Smooth muscle cell of trachea (primary cell): ENCODE results near the gene LTV1. TPM values are rescaled to one million over a fixed set of nuclear protein-coding genes. Genes with fewer than 3 reads are reported as not detected.

Experiments
- total RNA-seq: library from RNA; depleted of rRNA; stranded (reverse); fragments of >200 nt; gene quantifications from 2 replicates; pipeline ENCODE4 v1.2.1, GENCODE V29; 2014

Gene LTV1
- total RNA-seq, result 11.9 and 14.8 TPM in 2 replicates

GRCh38 chr6:143842902-143843676, at the start of gene LTV1:
TSS of gene LTV1 (plus strand) at chr6:143843338. CDS start at chr6:143843478, 140 bp downstream.

GRCh38 chr6:143864234-143864633, 21.1 kb downstream of the LTV1 start, which contains the start of gene ZC2HC1B:
TSS of gene ZC2HC1B (plus strand) at chr6:143864474. CDS start at chr6:143864540, 66 bp downstream.

Other genes starting within 250 kb of the LTV1 start
- 52.9 TPM in 2 replicates for gene PHACTR2, start 165.4 kb upstream of the LTV1 start, total RNA-seq
- not detected in 2 replicates for gene ZC2HC1B, start 21.1 kb downstream of the LTV1 start, total RNA-seq
- gene PLAGL1, start 164.9 kb downstream of the LTV1 start, total RNA-seq, result 21.7 and 24.3 TPM in 2 replicates